ENCODE measurements around the gene OVCA2. TPM values are rescaled to one million over a fixed set of nuclear protein-coding genes. Genes with fewer than 3 reads are reported as not detected.

OVCA2 gene
- total and polyA plus RNA-seq, 2 donors (not counting 3 experiments of a cell fraction or from before 2014, with no cell fraction given) = 41.3 to 84.2 TPM

DNA sequence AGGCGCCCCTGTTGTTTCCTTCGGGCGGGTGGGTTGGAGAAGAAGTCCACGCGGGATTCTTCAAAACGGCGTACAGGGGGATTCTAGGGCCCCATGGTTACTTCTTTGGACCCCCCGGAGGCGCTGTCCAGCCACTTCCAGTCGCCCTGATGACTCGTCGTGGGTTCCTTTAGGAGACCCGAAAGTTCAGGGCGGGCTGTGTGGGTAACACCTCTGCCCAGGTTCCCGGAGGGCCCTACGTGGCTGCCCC is 12.4 kb downstream of the OVCA2 start:
- intact Hi-C loops (cut with micrococcal nuclease) = loop anchor here (1.0 to 5.0 kb wide), 5 partner anchors 190 to 363 kb away; partner anchors contain the start of genes SGSM2 and TSR1
- Histone ChIP-seq H3K4me1 (ENCODE audit: control insufficient read depth, extremely low read depth, insufficient read depth, low read length) (peaks cover 23% of the 10 kb centered on the region), H3K9me1 (replicated peaks; ENCODE audit: control insufficient read depth, extremely low read depth, insufficient read depth, low read length) (no peaks in the 10 kb centered on the region), H2AFZ (ENCODE audit: low read depth, low read length) (peak overlapping the region; percentile 27), H3K36me3 (ENCODE audit: control insufficient read depth in 2 of 2, extremely low read depth in 1 of 2, insufficient read depth in 2 of 2, low read length in 2 of 2) (peaks cover 0 to 3% of the 10 kb centered on the region in 2 experiments), H3K27ac (ENCODE audit: insufficient read depth, low read depth, low read length) (no peak overlapping the region), H3K27me3 (ENCODE audit: control insufficient read depth in 2 of 2, insufficient read depth in 2 of 2, low read length in 2 of 2) (peaks cover 2 to 11% of the 10 kb centered on the region in 2 experiments), H3K4me2 (ENCODE audit: insufficient read depth, low read length) (peak overlapping the region; percentile 76), H3K9me3 (replicated peaks; ENCODE audit: control insufficient read depth, insufficient read depth, low read length) (no peaks in the 10 kb centered on the region), H3K79me2 (ENCODE audit: control insufficient read depth, insufficient read depth, low read length) (peaks cover 24% of the 10 kb centered on the region), H3K9ac (replicated peaks; ENCODE audit: extremely low read depth, insufficient read depth, low read length) (no peak overlapping the region), H3K4me3 (replicated peaks in 1 of 3; ENCODE audit: insufficient read depth in 1 of 3, low read depth in 1 of 3, low read length in 3 of 3) (peak overlapping the region; percentile 33 to 55 (median 50)), H4K20me1 (replicated peaks; ENCODE audit: control insufficient read depth, extremely low read depth, insufficient read depth, low read length) (no peaks in the 10 kb centered on the region)
- CTCF ChIA-PET = interaction anchor here (0.6 to 17.2 kb wide), 45 partner anchors 8 to 362 kb away, joined by 3 to 455 read pairs (median 7); partner anchors contain the start of gene TSR1
- TF ChIP-seq POLR2A (IDR thresholded peaks at IDR 0.05; ENCODE audit: low read depth, low read length) (no peak), FOS (IDR thresholded peaks at IDR 0.05; ENCODE audit: borderline replicate concordance, insufficient read depth, low read length) (no peak), JUN (IDR thresholded peaks at IDR 0.05; ENCODE audit: borderline replicate concordance, insufficient read depth, insufficient read length, low read depth) (no peak), EZH2 (IDR thresholded peaks at IDR 0.05; ENCODE audit: borderline replicate concordance, low read depth, low read length, severe bottlenecking) (no peak), POLR2AphosphoS5 (IDR thresholded peaks at IDR 0.05; ENCODE audit: insufficient read depth, low read depth, low read length) (no peak), MYC (IDR thresholded peaks at IDR 0.05; ENCODE audit: low read depth, low read length) (no peak), GATA2 (IDR thresholded peaks at IDR 0.05; ENCODE audit: insufficient read depth, insufficient read length, low read depth, low read length) (no peak), CTCF (IDR thresholded peaks at IDR 0.05; ENCODE audit: extremely low read depth in 1 of 2, insufficient read depth in 1 of 2, low read depth in 1 of 2, low read length in 2 of 2) (no peak)
- TF ChIP-seq, protein P1, sequence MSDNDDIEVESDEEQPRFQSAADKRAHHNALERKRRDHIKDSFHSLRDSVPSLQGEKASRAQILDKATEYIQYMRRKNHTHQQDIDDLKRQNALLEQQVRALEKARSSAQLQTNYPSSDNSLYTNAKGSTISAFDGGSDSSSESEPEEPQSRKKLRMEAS (IDR thresholded peaks at IDR 0.05; ENCODE audit: insufficient read depth, insufficient read length) = no peak
- POLR2A ChIA-PET = interaction anchor here (1.5 kb wide), 1 partner anchor 191 kb away, joined by 4 read pairs; no protein-coding TSS in a partner anchor
- FAIRE-seq = no peak
- BruUV-seq (replicated peaks) = no TSS peak
- DNase-seq (ENCODE audit: low read depth, low spot score) = no peak
- dilution Hi-C loops (cut with MboI; ENCODE audit: extremely low pct_ligation_motif_present, low sequenced_read_pairs) = no loop called here

Measured in endothelial cell of umbilical vein (primary cell).